Measurements from ENCODE around the gene IKZF1.

Gene IKZF1

DNA sequence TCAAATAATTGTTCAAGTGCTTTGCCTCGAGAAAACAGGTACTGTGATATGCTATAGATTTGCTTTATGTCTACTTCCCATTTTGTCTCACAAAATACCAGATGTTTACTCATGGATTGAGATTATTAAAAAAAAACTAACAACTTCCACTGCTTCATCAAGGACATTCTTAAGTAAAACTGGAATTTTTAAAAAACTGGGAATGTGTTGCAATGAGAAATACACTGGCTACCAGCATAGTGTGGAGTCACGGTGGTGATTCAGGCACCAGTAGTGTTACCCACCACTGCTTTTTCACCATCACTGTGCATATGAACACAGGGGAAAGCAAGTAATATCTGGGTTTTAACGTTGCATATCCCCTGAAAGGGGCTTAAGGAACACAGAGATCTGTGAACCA is 124.4 kb downstream of the IKZF1 start:
- intact Hi-C loops (cut with DNase I; ENCODE audit: low total_unique reads) = no loop called here
- no peaks in the 10 kb centered on the region for H3K9me3 ChIP-seq
- DNase-seq = no peak

DNA sequence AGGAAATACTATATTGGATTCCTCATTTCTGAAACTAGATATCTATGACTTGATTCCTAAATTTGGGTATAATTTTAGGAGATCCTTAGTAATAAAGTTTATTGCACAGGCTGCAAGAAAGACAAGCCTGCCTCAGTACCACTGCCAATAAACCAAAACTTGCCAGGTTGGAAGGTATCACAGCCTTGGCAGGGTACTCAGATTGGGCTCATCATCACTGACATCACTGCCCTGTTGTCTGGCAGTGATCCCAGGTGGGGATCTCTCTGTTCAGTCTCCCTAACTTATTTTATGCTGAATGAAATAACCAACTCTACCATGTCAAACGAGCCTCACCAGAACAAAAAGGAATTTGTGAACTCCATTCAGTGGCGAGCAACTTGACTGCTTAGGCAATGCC is 126.8 kb downstream of the IKZF1 start:
- intact Hi-C loops (cut with DNase I; ENCODE audit: low total_unique reads) = no loop called here
- no peak overlapping the region for H3K27ac ChIP-seq
- H3K36me3 ChIP-seq = no peaks in the 10 kb centered on the region
- no peak overlapping the region for H3K4me3 ChIP-seq
- TF ChIP-seq, protein P1, sequence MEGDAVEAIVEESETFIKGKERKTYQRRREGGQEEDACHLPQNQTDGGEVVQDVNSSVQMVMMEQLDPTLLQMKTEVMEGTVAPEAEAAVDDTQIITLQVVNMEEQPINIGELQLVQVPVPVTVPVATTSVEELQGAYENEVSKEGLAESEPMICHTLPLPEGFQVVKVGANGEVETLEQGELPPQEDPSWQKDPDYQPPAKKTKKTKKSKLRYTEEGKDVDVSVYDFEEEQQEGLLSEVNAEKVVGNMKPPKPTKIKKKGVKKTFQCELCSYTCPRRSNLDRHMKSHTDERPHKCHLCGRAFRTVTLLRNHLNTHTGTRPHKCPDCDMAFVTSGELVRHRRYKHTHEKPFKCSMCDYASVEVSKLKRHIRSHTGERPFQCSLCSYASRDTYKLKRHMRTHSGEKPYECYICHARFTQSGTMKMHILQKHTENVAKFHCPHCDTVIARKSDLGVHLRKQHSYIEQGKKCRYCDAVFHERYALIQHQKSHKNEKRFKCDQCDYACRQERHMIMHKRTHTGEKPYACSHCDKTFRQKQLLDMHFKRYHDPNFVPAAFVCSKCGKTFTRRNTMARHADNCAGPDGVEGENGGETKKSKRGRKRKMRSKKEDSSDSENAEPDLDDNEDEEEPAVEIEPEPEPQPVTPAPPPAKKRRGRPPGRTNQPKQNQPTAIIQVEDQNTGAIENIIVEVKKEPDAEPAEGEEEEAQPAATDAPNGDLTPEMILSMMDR (IDR thresholded peaks at IDR 0.05) = no peak
- H3K9me3 ChIP-seq = no peaks in the 10 kb centered on the region
- DNase-seq = no peak
- H3K27me3 ChIP-seq = no peaks in the 10 kb centered on the region
- H3K4me1 ChIP-seq = no peaks in the 10 kb centered on the region

More for the DNA sequence above, 124.4 kb downstream of the IKZF1 start:
- Histone ChIP-seq H3K36me3 (no peaks in the 10 kb centered on the region), H3K27me3 (no peaks in the 10 kb centered on the region), H3K4me3 (no peak overlapping the region), H3K27ac (no peak overlapping the region), H3K4me1 (no peaks in the 10 kb centered on the region)
- TF ChIP-seq, protein P1 (IDR thresholded peaks at IDR 0.05) = no peak

DNA sequence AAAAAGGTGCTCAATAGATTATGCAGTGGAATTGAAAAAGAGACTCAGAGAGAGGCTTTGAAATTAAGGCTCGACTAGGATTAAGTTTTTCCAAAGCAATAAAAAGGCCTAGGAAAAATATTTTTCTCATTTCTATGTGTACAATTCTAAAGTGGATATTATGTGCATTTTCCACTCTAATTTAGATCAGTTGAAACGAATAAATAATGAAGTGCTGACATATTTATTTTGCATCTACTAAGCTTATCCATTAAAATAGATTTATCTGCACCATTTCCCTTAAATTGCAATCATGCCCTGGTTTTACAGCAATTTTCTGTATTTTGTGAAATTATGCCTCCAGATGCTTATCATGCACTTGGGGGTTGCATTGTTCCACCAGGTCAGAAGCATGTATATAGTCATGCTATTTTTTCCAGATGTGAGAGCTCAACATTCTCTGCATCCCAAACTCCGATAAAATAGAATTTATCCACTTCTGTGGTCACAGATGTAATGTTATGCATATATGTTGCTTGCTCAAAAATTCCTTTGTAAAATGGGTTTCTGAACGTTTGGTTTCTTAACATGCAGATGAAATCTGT is 127.3 kb downstream of the IKZF1 start:
- H3K36me3 ChIP-seq = no peaks in the 10 kb centered on the region
- intact Hi-C loops (cut with DNase I; ENCODE audit: low total_unique reads) = no loop called here
- TF ChIP-seq, protein P1 (IDR thresholded peaks at IDR 0.05) = no peak

DNA sequence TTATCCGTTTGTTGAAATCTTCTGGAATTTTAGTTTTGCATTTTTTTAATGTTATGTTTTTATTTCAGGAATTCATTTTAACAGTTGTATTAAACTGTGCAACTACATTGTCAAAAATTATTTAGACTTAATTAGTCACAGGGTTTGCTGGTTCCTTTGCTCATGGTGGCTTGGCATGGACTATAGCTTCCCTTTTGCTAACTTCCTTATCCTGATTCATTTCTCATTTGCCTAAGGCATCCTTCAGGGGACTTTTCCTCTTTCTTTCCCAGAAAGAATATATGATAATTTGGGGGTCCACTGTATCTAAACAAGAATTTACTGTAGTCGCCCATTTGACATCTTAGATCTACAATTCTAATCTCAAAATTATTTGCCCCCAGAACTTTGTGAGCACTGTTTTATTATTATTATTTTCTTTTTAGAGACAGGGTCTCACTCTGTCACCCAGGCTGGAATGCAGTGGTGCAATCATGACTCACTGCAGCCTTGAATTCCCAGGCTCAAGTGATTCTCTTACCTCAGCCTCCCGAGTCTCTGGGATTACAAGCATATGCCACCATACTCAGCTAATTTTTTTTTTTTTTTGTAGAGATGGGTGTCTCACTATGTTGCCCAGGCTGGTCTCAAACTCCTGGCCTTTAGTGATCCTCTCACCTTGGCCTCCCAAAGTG is 131.8 kb downstream of the IKZF1 start:
- H3K4me1 ChIP-seq = no peaks in the 10 kb centered on the region
- TF ChIP-seq, protein P1 (IDR thresholded peaks at IDR 0.05) = no peak
- intact Hi-C loops (cut with DNase I; ENCODE audit: low total_unique reads) = no loop called here
- H3K27me3 ChIP-seq = no peaks in the 10 kb centered on the region
- H3K9me3 ChIP-seq = no peaks in the 10 kb centered on the region
- H3K27ac ChIP-seq = no peak overlapping the region
- H3K36me3 ChIP-seq = peaks cover 0 to 16% (median 13%) of the 10 kb centered on the region in 3 donors
- H3K4me3 ChIP-seq = no peak overlapping the region
- DNase-seq = no peak

More for the DNA sequence above, 127.3 kb downstream of the IKZF1 start:
- Histone ChIP-seq H3K4me1 (no peaks in the 10 kb centered on the region), H3K27me3 (no peaks in the 10 kb centered on the region), H3K27ac (no peak overlapping the region), H3K9me3 (no peaks in the 10 kb centered on the region), H3K4me3 (no peak overlapping the region)
- DNase-seq = no peak

DNA sequence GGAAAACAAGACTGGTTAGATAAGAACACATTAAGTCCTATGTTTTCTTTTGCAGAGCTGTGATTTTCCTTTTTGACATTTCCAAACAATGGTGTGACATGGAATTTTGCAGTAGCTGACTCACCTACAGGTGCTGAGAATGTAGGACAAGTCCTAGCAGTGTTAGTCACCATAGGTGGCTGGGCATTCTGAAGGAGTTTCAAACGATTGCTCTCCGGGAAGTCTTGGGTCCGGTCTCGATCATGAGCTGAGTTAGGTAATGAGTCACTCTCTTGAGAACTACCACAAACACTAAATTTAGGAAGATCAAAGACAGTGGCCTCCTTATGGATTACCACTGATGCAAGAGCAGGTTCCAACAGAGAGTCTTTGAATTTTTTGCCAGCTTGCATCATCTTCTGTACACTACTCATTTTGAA is 142.0 kb downstream of the IKZF1 start:
- intact Hi-C loops (cut with DNase I; ENCODE audit: low total_unique reads) = no loop called here
- DNase-seq = no peak
- Histone ChIP-seq H3K27me3 (no peaks in the 10 kb centered on the region), H3K4me3 (no peak overlapping the region), H3K4me1 (peaks cover 0 to 21% (median 10%) of the 10 kb centered on the region in 4 donors), H3K36me3 (peaks cover 12 to 20% (median 19%) of the 10 kb centered on the region in 3 donors), H3K9me3 (no peaks in the 10 kb centered on the region), H3K27ac (no peak overlapping the region)
- TF ChIP-seq, protein P1 (IDR thresholded peaks at IDR 0.05) = no peak
